HL-60 (cell line): ENCODE measurements around the gene ZNHIT6.

Experiments
- DNase-seq, 2 experiments: peaks; one replicate each; pipeline ENCODE4 v3.0.0-alpha.2; 2010 to 2020; ENCODE audit warnings: low read depth in 1 of 2, low spot score in 1 of 2
- H3K27ac ChIP-seq: fragments of 250-450 bp; sonication (Bioruptor Pico); replicated peaks from 2 replicates; pipeline ENCODE4 v1.5.1; 2020; ENCODE audit warnings: mild to moderate bottlenecking, moderate library complexity
- H3K27me3 ChIP-seq: fragments of 250-450 bp; sonication (Bioruptor Pico); 2 replicates; pipeline ENCODE4 v1.5.1; 2021; ENCODE audit warnings: mild to moderate bottlenecking, moderate library complexity; ENCODE audit not compliant: insufficient read depth, poor library complexity, severe bottlenecking
- H3K4me3 ChIP-seq: replicated peaks from 2 replicates; pipeline ENCODE4 v1.5.1; 2011; ENCODE audit warnings: mild to moderate bottlenecking, control low read depth, low read length; ENCODE audit not compliant: insufficient read depth
- GABPA ChIP-seq: IDR thresholded peaks from 2 replicates; pipeline ENCODE4 v1.6.1; 2012; ENCODE audit warnings: low read depth
- POLR2AphosphoS5 ChIP-seq: IDR thresholded peaks from 2 replicates; pipeline ENCODE4 v1.6.1; 2012; ENCODE audit warnings: low read depth
- REST ChIP-seq: IDR thresholded peaks from 2 replicates; pipeline ENCODE4 v1.6.1; 2012; ENCODE audit warnings: low read depth; ENCODE audit not compliant: insufficient replicate concordance
- SPI1 ChIP-seq: IDR thresholded peaks from 2 replicates; pipeline ENCODE4 v1.6.1; 2012; ENCODE audit warnings: low read depth, mild to moderate bottlenecking, borderline replicate concordance
- long read RNA-seq: library from polyadenylated mRNA; unstranded; transcript quantifications from one replicate; pipeline ENCODE4 v2.0.0, GENCODE V29; 2020
- TF ChIP-seq, protein P1 (sequence below): IDR thresholded peaks from one replicate; pipeline ENCODE4 v1.5.1; 2011; ENCODE audit warnings: low read length, control low read depth, inconsistent platforms; ENCODE audit not compliant: insufficient read depth

The ZNHIT6 gene
- long read RNA-seq, transcript ZNHIT6-201 (10 exons, 2,797 nt) = major isoform, 69 of 81 reads
- long read RNA-seq, partial matches to known transcripts = 1 of 81 reads
- long read RNA-seq, other reads (novel, unspliced or antisense) = 11 of 81 reads

GRCh38 chr1:85707990-85708828 is at the start of gene ZNHIT6:
ZNHIT6 (minus strand) TSS chr1:85708433; CDS start chr1:85708284, 149 bp downstream.
- no peaks in the 10 kb centered on the region for H3K27me3 ChIP-seq
- TF ChIP-seq SPI1 = no peak
- TF ChIP-seq, protein P1, sequence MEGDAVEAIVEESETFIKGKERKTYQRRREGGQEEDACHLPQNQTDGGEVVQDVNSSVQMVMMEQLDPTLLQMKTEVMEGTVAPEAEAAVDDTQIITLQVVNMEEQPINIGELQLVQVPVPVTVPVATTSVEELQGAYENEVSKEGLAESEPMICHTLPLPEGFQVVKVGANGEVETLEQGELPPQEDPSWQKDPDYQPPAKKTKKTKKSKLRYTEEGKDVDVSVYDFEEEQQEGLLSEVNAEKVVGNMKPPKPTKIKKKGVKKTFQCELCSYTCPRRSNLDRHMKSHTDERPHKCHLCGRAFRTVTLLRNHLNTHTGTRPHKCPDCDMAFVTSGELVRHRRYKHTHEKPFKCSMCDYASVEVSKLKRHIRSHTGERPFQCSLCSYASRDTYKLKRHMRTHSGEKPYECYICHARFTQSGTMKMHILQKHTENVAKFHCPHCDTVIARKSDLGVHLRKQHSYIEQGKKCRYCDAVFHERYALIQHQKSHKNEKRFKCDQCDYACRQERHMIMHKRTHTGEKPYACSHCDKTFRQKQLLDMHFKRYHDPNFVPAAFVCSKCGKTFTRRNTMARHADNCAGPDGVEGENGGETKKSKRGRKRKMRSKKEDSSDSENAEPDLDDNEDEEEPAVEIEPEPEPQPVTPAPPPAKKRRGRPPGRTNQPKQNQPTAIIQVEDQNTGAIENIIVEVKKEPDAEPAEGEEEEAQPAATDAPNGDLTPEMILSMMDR = peak; percentile 9
- TF ChIP-seq GABPA = peak; percentile 7; the same call in 1 of the 2 replicates
- peak; percentile 34 for TF ChIP-seq REST
- TF ChIP-seq POLR2AphosphoS5 = peak; percentile 88
- H3K4me3 ChIP-seq = peak within 1 kb of the TSS; percentile 84
- peak within 1 kb of the TSS; percentile 65 for H3K27ac ChIP-seq
- peak; percentile 96 to 97 for DNase-seq

GRCh38 chr1:85756864-85757263 is 48.6 kb upstream of the ZNHIT6 start:
- no peak for DNase-seq
- no peak overlapping the region for H3K4me3 ChIP-seq
- TF ChIP-seq POLR2AphosphoS5 (no peak), GABPA (no peak), REST (no peak), SPI1 (no peak)
- TF ChIP-seq, protein P1 = no peak
- no peak overlapping the region for H3K27ac ChIP-seq
- no peaks in the 10 kb centered on the region for H3K27me3 ChIP-seq

DNA sequence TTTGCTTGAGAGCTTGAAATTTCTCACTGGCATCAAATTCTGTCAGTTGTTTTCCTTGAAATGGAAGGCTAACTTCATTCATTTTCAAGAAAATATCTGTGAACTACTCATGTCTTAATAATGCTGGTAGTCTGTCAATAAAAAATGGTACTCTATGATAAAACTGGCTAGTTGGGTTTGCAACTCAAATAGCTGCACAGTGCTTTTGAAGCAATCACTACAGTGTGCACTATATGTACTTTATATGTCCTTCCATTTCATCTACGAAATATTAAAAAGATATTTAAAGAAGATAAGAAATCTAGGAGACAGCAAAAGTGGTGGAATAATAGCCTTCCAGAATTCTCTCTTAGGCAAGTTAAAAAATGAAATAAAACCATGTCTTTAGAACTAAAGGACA is 39.9 kb upstream of the ZNHIT6 start:
- TF ChIP-seq GABPA (no peak), REST (no peak), POLR2AphosphoS5 (no peak), SPI1 (no peak)
- TF ChIP-seq, protein P1 = no peak
- no peak overlapping the region for H3K27ac ChIP-seq
- no peaks in the 10 kb centered on the region for H3K27me3 ChIP-seq
- no peak overlapping the region for H3K4me3 ChIP-seq
- DNase-seq = no peak
